22Rv1 (cell line): ENCODE data around the gene C19orf33.

Source experiments
- CTCF ChIP-seq: fragments of 450-650 bp; IDR thresholded peaks from 2 replicates; pipeline ENCODE4 v1.5.1; 2017; ENCODE audit warnings: mild to moderate bottlenecking
- ZFX ChIP-seq: fragments of 450-650 bp; IDR thresholded peaks from 2 replicates; pipeline ENCODE4 v1.6.1; 2017; ENCODE audit warnings: antibody characterized with exemption, borderline replicate concordance

GRCh38 chr19:38335949-38336637, 32.0 kb downstream of the C19orf33 start:
- TF ChIP-seq CTCF (no peak), ZFX (no peak)
